NOMO-1 (cell line): Measurements from ENCODE around the gene TNNT2.

Experiments
- DNase-seq, 2 experiments: peaks; one replicate each; lab custom pipeline; 2025; ENCODE audit not compliant: unreplicated experiment in 2 of 2; lab: John Stamatoyannopoulos, UW

TNNT2 gene

DNA sequence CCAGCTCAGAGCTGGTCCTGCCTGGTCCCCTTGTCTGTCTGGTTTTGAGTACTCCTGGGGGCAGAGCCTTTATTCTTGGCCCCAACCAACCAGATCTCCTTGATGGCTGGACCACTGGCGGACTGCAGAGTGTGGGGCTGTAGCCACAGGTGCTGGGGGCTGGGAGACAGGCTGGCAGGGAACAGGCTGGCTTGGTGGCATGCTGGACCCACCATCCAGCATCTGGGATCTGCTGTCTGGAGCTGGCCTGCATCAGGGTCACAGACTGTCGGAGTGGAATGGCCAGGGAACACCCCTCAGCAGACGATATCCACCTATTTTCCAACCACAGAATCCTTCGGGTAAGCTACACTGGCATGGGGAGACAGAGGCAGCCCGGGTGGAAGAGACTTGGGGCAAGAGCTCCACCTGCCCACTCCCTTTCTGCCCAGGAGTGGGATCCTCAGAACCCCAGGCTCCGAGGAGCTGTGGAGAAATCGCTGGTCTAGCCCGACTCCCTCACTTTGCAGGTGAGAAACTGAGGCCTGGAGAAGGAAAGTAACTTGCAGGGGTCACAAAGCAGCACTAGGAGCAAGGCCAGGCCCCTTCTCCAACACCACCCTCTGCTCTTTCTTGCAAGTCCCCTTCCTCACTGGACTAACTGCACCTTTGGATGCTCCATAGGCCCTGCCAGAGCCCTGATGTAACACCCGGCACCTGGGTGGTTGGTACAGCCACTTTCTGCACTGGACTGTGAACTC is 40.6 kb downstream of the TNNT2 start:
- no peak for DNase-seq

DNA sequence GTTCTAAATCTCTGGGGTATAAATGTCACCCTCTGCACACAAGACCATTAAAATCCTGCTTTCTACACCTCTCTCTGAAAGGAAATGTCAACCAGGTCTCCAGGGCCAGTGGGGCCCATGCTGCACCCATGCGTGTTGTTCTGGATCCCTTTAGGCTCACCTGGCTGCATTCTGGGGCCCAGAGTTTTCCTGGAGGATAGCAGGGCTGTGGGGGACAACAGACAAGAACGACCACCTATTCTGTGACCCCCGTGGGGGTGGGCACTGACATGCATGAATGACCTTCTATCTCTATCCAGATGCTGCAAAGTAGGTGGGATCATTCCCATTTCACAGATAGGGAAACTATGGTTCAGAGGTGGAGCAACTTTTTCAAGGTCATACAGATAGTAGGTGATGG is 41.6 kb downstream of the TNNT2 start:
- no peak for DNase-seq

DNA sequence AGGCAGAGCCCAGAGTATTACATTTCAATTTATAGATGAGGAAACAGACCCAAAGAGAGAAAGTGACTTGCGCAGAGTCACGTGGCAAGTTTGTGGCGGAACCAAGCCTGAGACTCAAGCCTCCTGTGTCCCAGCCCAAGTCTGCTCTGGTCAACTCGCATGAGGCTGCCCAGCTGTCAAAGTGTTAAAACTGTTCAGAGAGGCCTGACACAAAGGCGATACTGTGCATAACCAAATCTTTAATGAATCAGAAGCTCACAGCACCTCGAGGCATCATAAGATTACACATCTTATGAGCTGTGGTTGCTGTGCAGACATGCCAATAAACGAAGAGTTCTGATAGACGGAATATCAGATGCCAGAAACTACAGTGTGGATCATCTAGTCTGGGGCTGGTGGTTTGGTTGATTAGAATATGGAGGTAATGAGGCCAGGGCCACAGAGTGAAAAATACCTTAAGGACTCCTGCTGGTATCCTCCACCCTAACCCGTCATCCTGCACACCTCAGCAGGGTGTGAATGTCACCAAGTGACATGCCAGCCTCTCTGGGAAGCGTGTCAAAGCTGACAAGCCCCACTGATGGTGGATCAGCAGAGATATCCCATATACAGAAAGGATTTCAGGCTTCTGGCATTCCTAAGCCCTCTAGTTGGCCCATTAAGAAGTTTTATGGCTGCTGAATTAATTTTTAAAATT is 42.2 kb downstream of the TNNT2 start:
- DNase-seq, result no peak

DNA sequence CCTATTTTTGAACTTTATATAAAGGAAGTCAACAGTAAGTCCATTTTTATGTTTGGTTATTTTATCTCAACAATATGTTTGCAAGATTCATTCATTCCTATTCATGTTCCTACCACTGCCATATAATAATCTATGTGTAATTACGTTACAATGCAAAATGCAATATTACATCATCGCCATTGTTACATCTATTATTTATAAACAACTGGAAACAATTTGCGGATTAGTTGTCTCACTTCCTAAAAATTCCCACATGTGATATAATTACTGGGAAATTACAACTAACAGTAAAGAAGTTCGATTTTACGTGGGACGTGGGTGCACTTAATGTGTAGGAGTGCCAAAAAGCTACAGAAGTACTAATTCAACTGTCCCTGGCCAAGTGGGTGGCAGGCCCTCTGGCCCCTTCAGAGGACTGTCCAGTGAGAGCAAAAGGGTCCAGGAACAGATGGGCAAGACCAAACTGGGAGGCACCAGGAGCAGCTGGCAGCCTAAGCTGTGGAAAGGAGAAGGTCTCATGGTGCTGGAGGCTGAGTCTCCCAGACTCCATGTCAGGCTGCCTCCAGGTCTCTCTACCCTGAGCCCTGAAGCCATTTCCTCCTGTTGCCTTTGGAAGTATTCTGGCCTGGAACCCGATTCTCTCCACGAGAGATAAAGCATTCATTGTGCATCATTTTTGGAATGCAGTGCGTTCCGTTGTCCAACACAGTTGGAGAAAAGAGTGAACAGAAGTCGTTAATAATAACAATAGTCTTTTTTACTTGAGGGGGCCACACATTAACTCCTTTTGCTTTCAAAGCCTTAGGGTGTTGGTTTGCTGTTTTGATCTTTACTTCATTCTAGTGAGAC is 42.9 kb downstream of the TNNT2 start:
- DNase-seq, result no peak

DNA sequence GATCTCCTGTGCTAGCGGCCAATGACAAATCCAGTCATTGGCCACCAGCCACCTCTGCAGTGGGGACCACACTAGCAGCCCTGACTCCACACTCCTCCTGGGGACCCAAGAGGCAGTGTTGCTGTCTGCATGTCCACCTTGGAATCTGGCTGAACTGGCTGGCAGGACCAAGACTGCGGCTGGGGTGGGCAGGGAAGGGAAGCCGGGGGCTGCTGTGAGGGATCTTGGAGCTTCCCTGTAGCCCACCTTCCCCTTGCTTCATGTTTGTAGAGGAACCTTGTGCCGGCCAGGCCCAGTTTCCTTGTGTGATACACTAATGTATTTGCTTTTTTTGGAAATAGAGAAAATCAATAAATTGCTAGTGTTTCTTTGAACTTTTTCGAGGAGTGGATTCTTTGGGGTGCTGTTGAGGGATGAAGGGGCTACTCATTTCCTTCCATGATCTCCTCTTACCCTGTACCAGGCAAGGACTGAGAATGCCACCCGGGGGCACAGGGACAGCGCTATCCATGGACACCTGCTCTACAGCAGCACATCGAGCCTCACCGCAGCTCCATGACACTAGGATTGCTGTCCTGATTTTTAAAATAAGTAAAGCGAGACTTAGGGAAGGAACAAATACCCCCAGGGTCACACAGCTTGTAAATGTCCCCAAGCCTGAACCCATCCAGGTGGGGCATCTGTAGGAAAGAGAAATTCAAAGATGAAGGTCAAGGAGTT is 44.7 kb downstream of the TNNT2 start:
- DNase-seq, result no peak

DNA sequence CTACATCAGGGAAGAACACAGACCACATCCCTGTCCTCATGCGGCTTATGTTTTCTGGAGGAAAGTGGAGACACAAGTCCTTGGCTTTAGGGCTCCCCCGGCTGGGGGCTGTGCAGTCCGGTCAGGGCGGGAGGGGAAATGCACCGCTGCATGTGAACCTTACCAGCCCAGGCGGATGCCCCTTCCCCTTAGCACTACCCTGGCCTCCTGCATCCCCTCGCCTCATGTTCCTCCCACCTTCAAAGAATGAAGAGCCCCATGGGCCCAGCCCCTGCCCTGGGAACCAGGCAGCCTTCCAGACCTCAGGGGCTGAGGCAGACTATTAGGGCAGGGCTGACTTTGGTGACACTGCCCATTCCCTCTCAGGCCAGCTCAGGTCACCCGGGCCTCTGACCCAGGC is 45.5 kb downstream of the TNNT2 start:
- DNase-seq, result no peak

DNA sequence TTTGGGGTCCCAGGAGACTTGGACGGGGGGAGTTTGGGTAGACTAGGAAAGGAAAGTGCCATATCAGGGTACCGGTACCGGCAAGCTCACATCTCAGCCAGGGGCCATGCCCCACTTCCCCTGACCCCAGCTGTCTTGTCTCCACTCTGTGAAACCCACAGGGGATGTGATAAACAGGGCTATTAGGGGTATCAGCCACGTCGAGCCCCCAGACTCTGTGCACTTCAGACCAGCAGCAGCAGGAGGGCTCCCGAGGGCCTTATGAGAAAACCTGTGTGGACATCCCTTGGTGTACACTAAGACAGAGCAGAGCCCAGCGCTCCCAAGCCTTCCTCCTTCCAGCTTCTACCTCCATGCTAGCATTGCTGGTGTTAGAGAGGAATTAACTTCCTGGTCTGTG is 46.3 kb downstream of the TNNT2 start:
- no peak for DNase-seq

DNA sequence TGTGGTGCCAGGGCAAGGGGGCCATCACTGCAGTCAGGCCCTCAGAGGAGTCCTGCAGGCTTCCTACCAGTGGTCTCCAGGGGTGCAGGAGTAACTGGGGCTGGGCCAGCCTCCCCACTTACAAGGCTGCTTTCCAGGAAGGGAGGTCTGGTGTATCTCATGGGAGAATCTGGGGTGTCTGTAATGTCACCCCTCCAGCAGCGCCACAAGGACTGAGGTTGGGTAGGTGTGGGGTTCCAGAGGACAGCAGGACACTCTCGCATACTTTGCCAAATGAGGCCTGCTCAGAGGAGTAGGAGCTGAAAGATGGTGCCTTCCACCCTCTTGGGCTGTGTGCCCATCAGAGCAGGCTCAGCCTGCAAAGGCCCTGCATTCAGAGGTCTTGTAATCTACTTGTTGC is 46.9 kb downstream of the TNNT2 start:
- DNase-seq, result no peak

DNA sequence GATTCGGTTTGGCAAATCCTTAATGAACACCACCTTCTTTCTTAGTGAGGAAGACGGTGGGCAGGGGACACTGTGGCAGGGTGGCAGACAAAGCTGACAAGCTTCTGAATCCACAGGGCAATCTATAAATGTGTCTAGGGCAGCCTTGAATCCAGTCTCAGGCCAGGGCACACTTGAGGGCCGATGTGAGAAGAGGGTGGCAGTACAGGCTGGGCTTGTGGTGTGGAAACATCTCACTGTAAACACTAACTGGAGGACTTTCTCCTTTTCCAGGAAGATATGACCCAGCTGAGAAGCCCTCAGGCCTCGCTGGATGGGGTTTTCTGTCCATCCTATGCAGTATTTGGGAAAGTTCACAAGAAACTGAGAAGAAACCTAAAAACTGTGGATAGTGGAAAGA is 47.7 kb downstream of the TNNT2 start:
- no peak for DNase-seq

DNA sequence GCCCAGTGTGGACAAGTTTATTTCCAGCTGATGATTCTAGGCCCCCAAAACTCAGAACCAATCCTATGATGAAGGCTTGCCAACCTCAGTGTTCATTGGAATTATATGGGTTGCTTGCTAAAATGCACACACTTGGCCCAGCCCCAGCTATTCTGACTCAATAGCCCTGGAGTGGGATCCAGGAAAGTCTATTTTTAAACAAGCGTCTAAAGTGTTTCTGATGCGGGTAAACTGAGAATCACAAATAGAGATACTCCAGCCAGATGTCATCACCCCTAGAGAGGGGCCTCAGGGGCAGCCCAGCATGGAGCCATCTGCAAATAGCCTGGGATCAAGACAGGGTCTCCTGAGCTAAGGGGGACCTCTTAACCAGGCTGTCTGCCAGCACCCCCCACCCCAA is 48.2 kb downstream of the TNNT2 start:
- no peak for DNase-seq

DNA sequence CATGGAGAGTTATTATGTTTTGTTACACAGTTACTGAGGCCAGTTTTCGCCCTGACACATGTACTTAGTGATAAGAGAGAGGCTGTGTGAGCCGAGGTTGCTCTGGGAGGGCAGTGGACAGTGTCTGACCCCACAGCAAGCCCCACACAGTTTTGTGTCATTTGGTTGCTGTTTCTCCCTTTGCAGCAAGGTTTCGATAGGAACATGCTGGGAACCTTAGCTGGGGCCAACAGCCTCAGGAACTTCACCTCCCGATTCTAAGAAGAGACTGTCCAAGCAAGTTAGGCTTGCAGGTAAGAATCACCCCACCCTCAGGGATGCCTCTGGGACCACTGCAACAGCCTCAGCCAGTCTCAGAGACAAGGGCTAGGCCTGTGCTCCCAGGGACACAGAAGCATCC is 48.9 kb downstream of the TNNT2 start:
- DNase-seq, result no peak

DNA sequence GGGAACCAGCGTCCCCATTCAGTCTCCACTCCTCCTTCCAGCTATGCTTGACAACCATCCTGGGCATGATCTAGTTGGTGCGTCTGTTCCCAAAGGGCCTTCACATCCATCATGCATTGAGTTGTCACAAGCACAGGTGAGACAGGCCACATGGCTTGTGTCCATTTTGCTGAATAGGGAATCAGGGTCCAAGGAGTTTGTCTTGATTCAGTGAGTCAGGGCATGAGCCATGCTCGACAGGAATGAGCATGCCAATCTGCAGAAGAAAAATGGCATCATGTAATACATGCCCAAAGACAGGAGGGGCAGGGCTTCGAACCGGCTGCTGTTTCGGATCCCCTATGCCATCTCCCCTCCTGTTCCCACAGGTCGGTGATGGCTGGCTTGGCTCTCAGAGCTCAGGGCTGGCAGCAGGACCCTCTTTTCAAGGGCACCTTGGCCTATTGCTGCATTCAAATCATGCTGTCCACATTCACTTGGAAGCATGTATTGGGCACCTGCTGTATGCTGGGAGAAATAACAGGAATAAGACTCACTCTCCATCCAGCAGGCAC is 49.7 kb downstream of the TNNT2 start:
- DNase-seq, result no peak

DNA sequence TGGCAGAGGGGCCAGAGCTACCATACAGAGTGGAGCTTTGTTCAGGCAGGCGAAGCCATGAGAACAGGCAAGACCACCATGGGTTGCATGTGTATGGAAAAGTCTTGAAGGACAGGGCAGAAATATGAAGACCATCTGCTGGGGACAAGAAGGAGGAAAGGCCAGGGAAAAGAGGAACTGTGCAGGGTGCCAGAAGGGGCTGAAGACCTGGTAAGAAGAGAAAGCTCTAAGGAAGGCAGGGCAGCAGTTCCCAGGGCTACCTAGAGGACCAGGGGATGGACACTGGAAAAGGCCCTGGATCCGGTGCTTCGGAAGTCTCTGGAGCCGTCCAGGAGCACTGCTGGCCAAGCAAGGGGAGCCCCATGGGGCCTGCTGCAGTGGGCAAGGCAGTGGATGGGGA is 50.8 kb downstream of the TNNT2 start:
- no peak for DNase-seq

DNA sequence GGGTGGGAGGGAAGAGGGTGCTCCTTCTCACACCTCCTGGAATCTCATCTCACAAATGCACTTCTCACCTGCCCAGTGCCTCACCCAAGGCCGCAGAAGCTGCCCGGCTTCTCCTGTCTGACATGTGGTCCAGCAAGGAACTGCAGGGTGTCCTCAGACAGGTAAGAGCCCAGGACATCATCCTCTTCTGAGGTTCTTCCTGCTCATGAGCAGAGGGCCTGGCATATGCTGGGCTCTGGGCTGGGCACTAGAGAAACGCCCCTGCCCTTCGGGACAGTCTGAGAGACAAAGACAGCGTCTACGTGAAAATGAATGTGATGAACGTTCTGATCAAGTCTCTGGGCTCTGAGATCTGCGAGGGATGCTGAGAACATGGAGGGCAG is 51.8 kb downstream of the TNNT2 start:
- DNase-seq, result no peak

DNA sequence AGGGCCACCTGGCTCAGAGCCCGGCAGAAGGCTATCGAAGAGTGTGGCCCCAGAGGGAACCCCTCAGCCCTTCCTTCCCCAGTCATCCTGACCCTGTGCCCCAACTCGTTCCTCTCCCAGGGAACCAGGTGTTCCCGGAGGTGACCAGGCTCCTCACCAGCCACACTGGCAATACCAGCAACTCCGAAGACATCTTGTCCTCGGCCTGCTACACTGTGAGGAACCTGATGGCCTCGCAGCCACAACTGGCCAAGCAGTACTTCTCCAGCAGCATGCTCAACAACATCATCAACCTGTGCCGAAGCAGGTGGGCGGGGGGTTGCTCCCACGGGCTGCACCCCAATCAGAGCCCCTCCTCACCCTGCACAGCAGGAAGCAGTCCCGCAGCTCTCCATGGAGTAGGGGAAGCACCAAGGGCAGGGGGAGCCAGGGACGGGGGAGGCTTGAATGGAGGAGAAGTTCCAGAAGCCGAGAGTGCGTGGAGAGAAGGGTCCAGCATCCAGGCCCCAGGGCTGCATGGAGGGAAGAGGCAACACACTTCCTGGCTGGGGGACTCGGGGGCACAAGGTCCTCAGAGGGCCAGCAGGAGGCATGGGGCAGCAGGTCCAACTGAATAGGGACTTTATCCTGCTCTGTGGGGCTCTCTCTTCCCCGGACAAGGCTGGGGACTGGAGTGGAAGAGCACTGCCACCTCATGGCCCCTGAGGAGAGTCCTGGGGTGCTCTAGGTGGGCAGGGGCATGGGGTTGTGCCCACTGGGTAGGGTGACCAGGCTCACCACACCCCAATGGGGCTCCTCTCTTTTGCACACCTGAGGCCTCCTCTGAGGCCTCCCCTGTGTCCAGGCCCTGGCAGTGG is 52.4 kb downstream of the TNNT2 start:
- DNase-seq, result no peak

DNA sequence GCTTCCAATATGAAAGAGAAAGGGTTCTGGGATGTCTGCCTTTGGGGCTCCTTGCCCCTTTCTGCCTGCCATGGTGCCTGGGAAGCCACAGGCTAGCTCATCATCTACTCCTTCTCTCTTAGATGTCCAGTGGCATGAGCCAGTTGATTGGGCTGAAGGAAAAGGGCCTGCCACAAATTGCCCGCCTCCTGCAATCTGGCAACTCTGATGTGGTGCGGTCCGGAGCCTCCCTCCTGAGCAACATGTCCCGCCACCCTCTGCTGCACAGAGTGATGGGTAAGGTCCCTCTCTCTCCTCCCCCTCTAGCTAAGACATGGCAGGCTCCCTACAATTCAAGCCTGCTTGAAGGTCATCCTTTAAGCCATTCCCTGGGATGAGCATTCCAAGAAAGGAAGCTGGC is 53.2 kb downstream of the TNNT2 start:
- DNase-seq, result no peak

DNA sequence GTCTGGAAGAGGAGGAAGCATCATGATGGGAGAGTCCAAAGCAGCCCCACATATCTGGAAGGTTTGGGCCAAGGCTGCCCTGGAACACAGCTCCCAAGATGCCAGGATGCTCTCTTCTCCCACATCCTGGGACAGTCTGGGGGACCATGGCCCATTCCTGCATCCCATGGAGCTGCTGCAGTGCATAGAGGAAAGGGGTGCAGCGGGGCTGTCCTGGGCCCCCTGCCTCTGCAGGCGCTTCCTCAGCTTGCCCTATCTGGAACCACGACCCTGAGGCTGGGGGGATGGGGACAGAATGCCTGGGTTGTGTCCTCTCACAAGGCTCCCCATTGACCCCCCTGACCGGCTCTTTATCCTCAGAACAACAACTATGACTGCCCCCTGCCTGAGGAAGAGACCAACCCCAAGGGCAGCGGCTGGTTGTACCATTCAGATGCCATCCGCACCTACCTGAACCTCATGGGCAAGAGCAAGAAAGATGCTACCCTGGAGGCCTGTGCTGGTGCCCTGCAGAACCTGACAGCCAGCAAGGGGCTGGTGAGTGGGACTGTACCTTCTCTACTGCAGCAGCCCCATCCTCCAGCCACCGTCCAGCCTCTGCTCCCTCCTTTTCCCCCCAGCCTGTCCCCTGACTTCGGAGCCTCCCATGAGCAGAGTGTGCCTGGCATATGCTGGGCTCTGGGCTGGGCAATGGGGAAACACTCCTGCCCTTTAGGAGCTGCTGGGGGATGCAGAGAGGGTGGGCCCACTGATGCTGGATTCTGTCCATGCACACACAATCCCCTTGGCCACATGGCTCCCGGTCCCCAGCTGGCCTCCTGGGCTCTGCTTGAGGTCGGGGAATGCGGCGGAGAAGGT is 54.6 kb downstream of the TNNT2 start:
- no peak for DNase-seq

DNA sequence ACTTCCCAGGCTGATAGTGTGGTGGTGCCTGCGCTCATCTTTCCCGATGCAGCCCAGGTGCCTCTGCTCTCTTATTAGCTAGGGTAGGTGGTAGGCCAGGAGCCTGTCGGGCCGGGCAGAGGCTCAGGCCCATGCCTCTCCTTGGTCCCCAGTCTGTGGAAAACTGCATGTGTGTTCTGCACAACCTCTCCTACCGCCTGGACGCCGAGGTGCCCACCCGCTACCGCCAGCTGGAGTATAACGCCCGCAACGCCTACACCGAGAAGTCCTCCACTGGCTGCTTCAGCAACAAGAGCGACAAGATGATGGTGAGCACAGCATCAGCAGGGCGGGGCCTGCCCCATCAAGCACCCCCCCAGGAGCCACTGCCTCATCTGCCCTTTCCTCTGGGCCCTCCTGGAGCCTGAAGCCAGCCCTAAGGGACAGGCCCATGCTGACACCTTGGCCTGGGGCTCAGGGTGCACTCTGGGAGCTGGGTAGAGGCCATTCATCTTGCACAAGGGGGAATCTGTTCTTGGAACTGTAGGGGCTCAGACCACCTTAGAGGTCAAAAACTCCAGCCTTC is 55.6 kb downstream of the TNNT2 start:
- no peak for DNase-seq
